Skeletal muscle tissue (tissue), 4 donors: Measurements from ENCODE around the gene PLXND1. TPM values are rescaled to one million over a fixed set of nuclear protein-coding genes. Genes with fewer than 3 reads are reported as not detected.

Experiments used
- H3K27ac ChIP-seq: one replicate; pipeline ENCODE4 v1.7.0; 2013; ENCODE audit warnings: mild to moderate bottlenecking, low read depth, low read length, inconsistent platforms
- H3K27me3 ChIP-seq, 3 donors: one replicate each; pipeline ENCODE4 v1.7.0; 2013; ENCODE audit warnings: low read length in 3 of 3; ENCODE audit not compliant: control insufficient read depth in 3 of 3, insufficient read depth in 3 of 3
- H3K36me3 ChIP-seq, 3 donors: one replicate each; pipeline ENCODE4 v1.7.0; 2013; ENCODE audit warnings: low read length in 3 of 3; ENCODE audit not compliant: control insufficient read depth in 3 of 3, insufficient read depth in 3 of 3
- H3K4me1 ChIP-seq, 3 donors: one replicate each; pipeline ENCODE4 v1.7.0; 2013; ENCODE audit warnings: low read length in 3 of 3, mild to moderate bottlenecking in 3 of 3; ENCODE audit not compliant: control insufficient read depth in 3 of 3, insufficient read depth in 3 of 3
- H3K4me3 ChIP-seq, 3 donors: one replicate each; pipeline ENCODE4 v1.7.0; 2013; ENCODE audit warnings: low read length in 3 of 3
- H3K9ac ChIP-seq, 3 donors: one replicate each; pipeline ENCODE4 v1.7.0; 2013; ENCODE audit warnings: low read length in 3 of 3, mild to moderate bottlenecking in 3 of 3, moderate library complexity in 2 of 3, low read depth in 1 of 3
- H3K9me3 ChIP-seq, 3 donors: one replicate each; pipeline ENCODE4 v1.7.0; 2013; ENCODE audit warnings: low read length in 3 of 3; ENCODE audit not compliant: control insufficient read depth in 3 of 3
- total RNA-seq: library from RNA; depleted of rRNA; stranded (reverse); fragments of >200 nt; gene quantifications from one replicate; pipeline ENCODE4 v1.2.3, GENCODE V29; 2014
- donor health status: Osteomylitis.

Gene PLXND1
- total RNA-seq, 1 donor from 2014 or later, result 92.4 TPM

GRCh38 chr3:129592381-129593131 lies 13.9 kb downstream of the PLXND1 start:
- H3K4me3 ChIP-seq, result peak overlapping the region in 2 of 3 donors; percentile 24 to 41
- no peaks in the 10 kb centered on the region for H3K9me3 ChIP-seq
- H3K36me3 ChIP-seq, result peaks cover 0 to 3% (median under 1%) of the 10 kb centered on the region in 3 donors
- H3K4me1 ChIP-seq, result peaks cover 77 to 81% (median 81%) of the 10 kb centered on the region in 3 donors
- peak overlapping the region in 2 of 3 donors; percentile 50 to 64 for H3K9ac ChIP-seq
- no peaks in the 10 kb centered on the region for H3K27me3 ChIP-seq
- H3K27ac ChIP-seq, result peak overlapping the region; percentile 95

GRCh38 chr3:129591932-129592331 lies 14.5 kb downstream of the PLXND1 start:
- peak overlapping the region in 1 of 3 donors; percentile 64 for H3K9ac ChIP-seq
- no peak overlapping the region for H3K4me3 ChIP-seq
- H3K9me3 ChIP-seq, result no peaks in the 10 kb centered on the region
- no peaks in the 10 kb centered on the region for H3K27me3 ChIP-seq
- peaks cover 77 to 81% (median 80%) of the 10 kb centered on the region in 3 donors for H3K4me1 ChIP-seq
- peak overlapping the region; percentile 95 for H3K27ac ChIP-seq
- peaks cover 0 to 4% (median 3%) of the 10 kb centered on the region in 3 donors for H3K36me3 ChIP-seq

GRCh38 chr3:129590215-129590614 lies 16.3 kb downstream of the PLXND1 start:
- Histone ChIP-seq H3K9me3 (no peaks in the 10 kb centered on the region), H3K9ac (no peak overlapping the region), H3K4me3 (no peak overlapping the region), H3K27ac (no peak overlapping the region), H3K27me3 (no peaks in the 10 kb centered on the region), H3K4me1 (peaks cover 66 to 70% (median 67%) of the 10 kb centered on the region in 3 donors), H3K36me3 (peaks cover 9 to 12% (median 10%) of the 10 kb centered on the region in 3 donors)

- Histone ChIP-seq H3K27me3 (no peaks in the 10 kb centered on the region), H3K36me3 (peaks cover 10 to 33% (median 15%) of the 10 kb centered on the region in 3 donors), H3K4me3 (no peak overlapping the region), H3K4me1 (peaks cover 43 to 48% (median 45%) of the 10 kb centered on the region in 3 donors), H3K9me3 (no peaks in the 10 kb centered on the region), H3K27ac (peak overlapping the region; percentile 48), H3K9ac (peak overlapping the region in 2 of 3 donors; percentile 16 to 21)
These were observed 18.8 kb downstream of the PLXND1 start for GRCh38 chr3:129587566-129588210.

GRCh38 chr3:129586746-129587430 lies 19.6 kb downstream of the PLXND1 start:
- no peak overlapping the region for H3K9ac ChIP-seq
- no peaks in the 10 kb centered on the region for H3K9me3 ChIP-seq
- peaks cover 37 to 43% (median 40%) of the 10 kb centered on the region in 3 donors for H3K4me1 ChIP-seq
- H3K4me3 ChIP-seq, result no peak overlapping the region
- H3K27ac ChIP-seq, result peak overlapping the region; percentile 48
- H3K36me3 ChIP-seq, result peaks cover 10 to 37% (median 17%) of the 10 kb centered on the region in 3 donors
- no peaks in the 10 kb centered on the region for H3K27me3 ChIP-seq

GRCh38 chr3:129585949-129586657 lies 20.4 kb downstream of the PLXND1 start:
- peaks cover 30 to 36% (median 33%) of the 10 kb centered on the region in 3 donors for H3K4me1 ChIP-seq
- peaks cover 10 to 45% (median 20%) of the 10 kb centered on the region in 3 donors for H3K36me3 ChIP-seq
- no peak overlapping the region for H3K4me3 ChIP-seq
- no peaks in the 10 kb centered on the region for H3K27me3 ChIP-seq
- H3K9ac ChIP-seq, result peak overlapping the region in 1 of 3 donors; percentile 25
- no peak overlapping the region for H3K27ac ChIP-seq
- H3K9me3 ChIP-seq, result no peaks in the 10 kb centered on the region

GRCh38 chr3:129584631-129585030 lies 21.8 kb downstream of the PLXND1 start:
- Histone ChIP-seq H3K27me3 (no peaks in the 10 kb centered on the region), H3K4me3 (no peak overlapping the region), H3K36me3 (peaks cover 10 to 50% (median 24%) of the 10 kb centered on the region in 3 donors), H3K9ac (no peak overlapping the region), H3K4me1 (peaks cover 18 to 26% (median 24%) of the 10 kb centered on the region in 3 donors), H3K27ac (no peak overlapping the region), H3K9me3 (no peaks in the 10 kb centered on the region)

- Histone ChIP-seq H3K9me3 (no peaks in the 10 kb centered on the region), H3K4me3 (no peak overlapping the region), H3K27me3 (no peaks in the 10 kb centered on the region), H3K27ac (no peak overlapping the region), H3K4me1 (peaks cover 15 to 32% (median 30%) of the 10 kb centered on the region in 3 donors), H3K9ac (no peak overlapping the region), H3K36me3 (peaks cover 10 to 55% (median 24%) of the 10 kb centered on the region in 3 donors)
These were observed 23.2 kb downstream of the PLXND1 start for GRCh38 chr3:129583289-129583688.

- H3K9ac ChIP-seq, result no peak overlapping the region
- no peak overlapping the region for H3K27ac ChIP-seq
- H3K27me3 ChIP-seq, result no peaks in the 10 kb centered on the region
- H3K4me1 ChIP-seq, result peaks cover 19 to 36% (median 34%) of the 10 kb centered on the region in 3 donors
- H3K36me3 ChIP-seq, result peaks cover 10 to 58% (median 24%) of the 10 kb centered on the region in 3 donors
- no peak overlapping the region for H3K4me3 ChIP-seq
- H3K9me3 ChIP-seq, result no peaks in the 10 kb centered on the region
These were observed 23.7 kb downstream of the PLXND1 start for GRCh38 chr3:129582799-129583198.
